IMR-90 (cell line): ENCODE measurements around the gene PTPRG. TPM values are rescaled to one million over a fixed set of nuclear protein-coding genes. Genes with fewer than 3 reads are reported as not detected.

ENCODE experiments used
- ATAC-seq: fragments of 200-7000 bp; cut with Tn5 transposase; 2 replicates; pipeline ENCODE4 v1.9.1; 2020; ENCODE audit warnings: low read depth, mild to moderate bottlenecking, moderate library complexity
- BruUV-seq: library from RNA; stranded (reverse); fragments of 400-500 nt; replicated peaks from 2 replicates; lab custom pipeline; 2021; lab: Mats Ljungman, UMichigan
- CTCF ChIA-PET: fragments of 300-600 bp; formaldehyde crosslinking; extraction: SDS; loops from one replicate; lab custom pipeline; 2021; ENCODE audit warnings: antibody characterized with exemption; lab: Yijun Ruan, JAX
- POLR2A ChIA-PET: fragments of 300-600 bp; sonication (Branson Sonifier 250); formaldehyde crosslinking; loops from one replicate; lab custom pipeline; 2022; ENCODE audit warnings: antibody characterized with exemption; ENCODE audit not compliant: unreplicated experiment; lab: Charles Lee
- DNase-seq: peaks from one replicate; pipeline ENCODE4 v3.0.0; 2013
- H2AFZ ChIP-seq: replicated peaks from 2 replicates; pipeline ENCODE3; 2013; ENCODE audit warnings: low read length, mild to moderate bottlenecking; ENCODE audit not compliant: poor library complexity
- H2AK5ac ChIP-seq: 2 replicates; pipeline ENCODE4 v1.6.1; 2013; ENCODE audit warnings: low read depth, low read length, inconsistent platforms
- H2AK9ac ChIP-seq: replicated peaks from 2 replicates; pipeline ENCODE3; 2013; ENCODE audit warnings: mild to moderate bottlenecking, low read depth, low read length, moderate library complexity; ENCODE audit not compliant: poor library complexity
- H2BK120ac ChIP-seq: 2 replicates; pipeline ENCODE4 v1.6.1; 2013; ENCODE audit warnings: low read depth, low read length, inconsistent platforms
- H2BK15ac ChIP-seq: 3 replicates; pipeline ENCODE4 v1.6.1; 2013; ENCODE audit warnings: low read depth, low read length, inconsistent platforms
- H2BK20ac ChIP-seq: 2 replicates; pipeline ENCODE4 v1.6.1; 2013; ENCODE audit warnings: low read depth, mild to moderate bottlenecking, inconsistent platforms, low read length, moderate library complexity
- H2BK5ac ChIP-seq: 2 replicates; pipeline ENCODE4 v1.6.1; 2013; ENCODE audit warnings: mild to moderate bottlenecking, low read depth, low read length, inconsistent platforms; ENCODE audit not compliant: poor library complexity, severe bottlenecking
- H3K14ac ChIP-seq: replicated peaks from 2 replicates; pipeline ENCODE4 v1.6.1; 2013; ENCODE audit warnings: low read depth, low read length, inconsistent platforms
- H3K18ac ChIP-seq: 2 replicates; pipeline ENCODE4 v1.6.1; 2013; ENCODE audit warnings: low read depth, low read length, control low read depth
- H3K23ac ChIP-seq: 2 replicates; pipeline ENCODE4 v1.6.1; 2013; ENCODE audit warnings: low read depth, low read length, inconsistent platforms
- H3K27ac ChIP-seq: 2 replicates; pipeline ENCODE4 v1.5.1; 2013; ENCODE audit warnings: mild to moderate bottlenecking, control low read depth, low read length; ENCODE audit not compliant: insufficient read depth
- H3K27me3 ChIP-seq: 2 replicates; pipeline ENCODE4 v1.6.1; 2013; ENCODE audit warnings: low read length; ENCODE audit not compliant: control insufficient read depth, insufficient read depth
- H3K36me3 ChIP-seq: 2 replicates; pipeline ENCODE4 v1.6.1; 2013; ENCODE audit warnings: low read length, mixed read lengths; ENCODE audit not compliant: control insufficient read depth, insufficient read depth
- H3K4ac ChIP-seq: 2 replicates; pipeline ENCODE4 v1.6.1; 2013; ENCODE audit warnings: low read depth, low read length, inconsistent platforms
- H3K4me1 ChIP-seq: 2 replicates; pipeline ENCODE4 v1.6.1; 2013; ENCODE audit warnings: low read length, mixed read lengths; ENCODE audit not compliant: control insufficient read depth, insufficient read depth
- H3K4me2 ChIP-seq: 2 replicates; pipeline ENCODE4 v1.6.1; 2013; ENCODE audit warnings: low read depth, mild to moderate bottlenecking, control low read depth, low read length, moderate library complexity
- H3K4me3 ChIP-seq: 2 replicates; pipeline ENCODE4 v1.5.1; 2013; ENCODE audit warnings: low read depth, mild to moderate bottlenecking, control low read depth, low read length, moderate library complexity; ENCODE audit not compliant: insufficient read depth
- H3K56ac ChIP-seq: 2 replicates; pipeline ENCODE4 v1.6.1; 2013; ENCODE audit warnings: low read length, inconsistent platforms; ENCODE audit not compliant: insufficient read depth; ENCODE audit errors: extremely low read depth
- H3K79me1 ChIP-seq, 2 experiments: 2 replicates each; pipeline ENCODE4 v1.6.1; 2013; ENCODE audit warnings: low read length in 2 of 2, inconsistent platforms in 1 of 2, low read depth in 1 of 2
- H3K9ac ChIP-seq: 2 replicates; pipeline ENCODE4 v1.6.1; 2013; ENCODE audit warnings: low read depth, low read length, control low read depth
- H3K9me1 ChIP-seq: 2 replicates; pipeline ENCODE4 v1.6.1; 2013; ENCODE audit warnings: low read length, inconsistent platforms; ENCODE audit not compliant: insufficient read depth
- H3K9me3 ChIP-seq: 2 replicates; pipeline ENCODE4 v1.6.1; 2013; ENCODE audit warnings: low read length; ENCODE audit not compliant: control insufficient read depth, insufficient read depth
- H4K20me1 ChIP-seq: 2 replicates; pipeline ENCODE4 v1.6.1; 2013; ENCODE audit warnings: low read length, inconsistent platforms; ENCODE audit not compliant: insufficient read depth
- H4K5ac ChIP-seq: 2 replicates; pipeline ENCODE4 v1.6.1; 2013; ENCODE audit warnings: mild to moderate bottlenecking, low read depth, low read length, control low read depth
- H4K8ac ChIP-seq, 2 experiments: 2 replicates each; pipeline ENCODE4 v1.6.1; 2013; ENCODE audit warnings: low read depth in 2 of 2, low read length in 2 of 2, control low read depth in 1 of 2, inconsistent platforms in 1 of 2
- H4K91ac ChIP-seq: 2 replicates; pipeline ENCODE4 v1.6.1; 2013; ENCODE audit warnings: low read depth, low read length, inconsistent platforms; ENCODE audit not compliant: insufficient read depth
- BHLHE40 ChIP-seq: fragments of 150-350 bp; IDR thresholded peaks from 2 replicates; pipeline ENCODE4 v1.6.1; 2016; ENCODE audit warnings: mild to moderate bottlenecking, low read depth, low read length
- CEBPB ChIP-seq: IDR thresholded peaks from 2 replicates; pipeline ENCODE4 v1.6.1; 2012; ENCODE audit warnings: low read depth, low read length, improper control_type of control experiment
- CHD1 ChIP-seq: IDR thresholded peaks from 2 replicates; pipeline ENCODE4 v1.6.1; 2012; ENCODE audit warnings: low read depth, low read length, improper control_type of control experiment
- FOS ChIP-seq: fragments of 150-350 bp; IDR thresholded peaks from 2 replicates; pipeline ENCODE4 v1.6.1; 2016; ENCODE audit warnings: low read depth, low read length
- MAFK ChIP-seq: IDR thresholded peaks from 2 replicates; pipeline ENCODE4 v1.6.1; 2012; ENCODE audit warnings: low read depth, low read length, improper control_type of control experiment
- MAZ ChIP-seq: IDR thresholded peaks from 2 replicates; pipeline ENCODE4 v1.6.1; 2012; ENCODE audit warnings: low read depth, mild to moderate bottlenecking, low read length, improper control_type of control experiment, moderate library complexity, borderline replicate concordance
- MXI1 ChIP-seq: IDR thresholded peaks from 2 replicates; pipeline ENCODE4 v1.6.1; 2012; ENCODE audit warnings: low read depth, mild to moderate bottlenecking, low read length, moderate library complexity, borderline replicate concordance
- NFE2L2 ChIP-seq: fragments of 150-350 bp; IDR thresholded peaks from 2 replicates; pipeline ENCODE4 v1.6.1; 2016; ENCODE audit warnings: low read depth, mild to moderate bottlenecking, low read length
- POLR2A ChIP-seq: IDR thresholded peaks from 2 replicates; pipeline ENCODE4 v1.6.1; 2012; ENCODE audit warnings: mild to moderate bottlenecking, low read depth, low read length
- RAD21 ChIP-seq: IDR thresholded peaks from 2 replicates; pipeline ENCODE4 v1.6.1; 2012; ENCODE audit warnings: low read length, improper control_type of control experiment
- RCOR1 ChIP-seq: IDR thresholded peaks from 2 replicates; pipeline ENCODE4 v1.6.1; 2012; ENCODE audit warnings: mild to moderate bottlenecking, low read length, improper control_type of control experiment; ENCODE audit not compliant: insufficient replicate concordance
- RFX5 ChIP-seq: IDR thresholded peaks from 2 replicates; pipeline ENCODE4 v1.8.0; 2012; ENCODE audit warnings: low read depth, mild to moderate bottlenecking, low read length, moderate library complexity
- SMC3 ChIP-seq: fragments of 150-350 bp; IDR thresholded peaks from 2 replicates; pipeline ENCODE4 v1.6.1; 2016; ENCODE audit warnings: low read depth, mild to moderate bottlenecking, antibody characterized with exemption, low read length, moderate library complexity
- dilution Hi-C: fragments of 300-500 bp; cut with HindIII; formaldehyde crosslinking; loops from one replicate; pipeline ENCODE4 v1.14.3; 2018; ENCODE audit warnings: low sequenced_read_pairs; ENCODE audit not compliant: unreplicated experiment
- in situ Hi-C: fragments of 300-500 bp; cut with MboI; formaldehyde crosslinking; loops from 3 replicates; pipeline ENCODE4 v1.14.3; 2019; ENCODE audit warnings: low sequenced_read_pairs, inconsistent platforms, mixed read lengths
- intact Hi-C: fragments of 100-400 bp; cut with micrococcal nuclease; formaldehyde crosslinking; loops from 2 replicates; pipeline ENCODE4 v1.10.0; 2022
- polyA plus RNA-seq, 3 experiments: library from polyadenylated mRNA; depleted of rRNA; stranded (reverse); fragments of >200 nt; gene quantifications; 2 replicates each; pipeline ENCODE4 v1.2.3, GENCODE V29; 2012; ENCODE audit warnings: low replicate concordance in 1 of 3
- total RNA-seq: library from RNA; depleted of rRNA; stranded (reverse); fragments of >200 nt; gene quantifications from 2 replicates; pipeline ENCODE4 v1.2.3, GENCODE V29; 2012
- TF ChIP-seq, protein P1 (sequence below): fragments of 150-350 bp; IDR thresholded peaks from 2 replicates; pipeline ENCODE4 v1.6.1; 2017; ENCODE audit warnings: mild to moderate bottlenecking, antibody characterized with exemption, low read length, low read depth
- TF ChIP-seq, protein P2 (sequence below): conservative IDR thresholded peaks from 2 replicates; pipeline ENCODE4 v1.5.1; 2012; ENCODE audit warnings: mild to moderate bottlenecking, low read depth, low read length, improper control_type of control experiment
- TF ChIP-seq, protein P3 (sequence below): fragments of 150-350 bp; IDR thresholded peaks from 2 replicates; pipeline ENCODE4 v1.6.1; 2016; ENCODE audit warnings: low read depth, mild to moderate bottlenecking, low read length, moderate library complexity, borderline replicate concordance

PTPRG gene
- total and polyA plus RNA-seq, 2 of the 4 experiments (the other 2 are of a cell fraction) = 7.7 to 31.0 TPM

DNA sequence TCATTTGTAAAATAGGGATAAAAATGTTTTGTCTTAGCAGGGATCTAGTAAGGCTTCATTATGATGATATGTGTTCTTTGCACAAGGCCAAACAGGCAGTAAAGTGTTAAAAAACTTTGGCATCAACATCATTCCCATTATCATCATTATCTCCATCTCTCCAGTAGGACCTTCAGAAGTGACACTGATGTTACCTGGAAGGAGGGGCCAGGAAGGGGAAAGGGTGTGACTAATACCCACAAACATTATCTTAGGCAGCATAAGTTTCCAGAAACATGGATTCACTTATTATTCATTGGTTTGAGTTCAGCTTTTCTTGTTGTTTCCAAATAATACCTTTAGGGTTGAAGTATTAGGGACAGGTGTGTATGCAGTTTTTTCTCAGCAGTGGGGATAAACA lies 399.6 kb downstream of the PTPRG start:
- no peaks in the 10 kb centered on the region for H3K27me3 ChIP-seq
- H2AK5ac ChIP-seq = no peak overlapping the region
- no peak overlapping the region for H3K14ac ChIP-seq
- ATAC-seq (no peak), DNase-seq (no peak)
- H3K23ac ChIP-seq = no peak overlapping the region
- H4K5ac ChIP-seq = no peak overlapping the region
- no peak overlapping the region for H3K4ac ChIP-seq
- no peaks in the 10 kb centered on the region for H3K36me3 ChIP-seq
- dilution Hi-C loops = no loop called here
- ChIA-PET POLR2A (no interaction called here), CTCF (no interaction called here)
- no peak overlapping the region for H3K4me3 ChIP-seq
- H3K9ac ChIP-seq = no peak overlapping the region
- no peak overlapping the region for H4K8ac ChIP-seq
- no peak overlapping the region for H4K91ac ChIP-seq
- H2BK120ac ChIP-seq = no peak overlapping the region
- no peak overlapping the region for H2AK9ac ChIP-seq
- no peak overlapping the region for H2BK20ac ChIP-seq
- H4K20me1 ChIP-seq = peaks cover 16% of the 10 kb centered on the region; the same call in 1 of the 2 replicates
- no peak overlapping the region for H2BK15ac ChIP-seq
- in situ Hi-C loops = no loop called here
- TF ChIP-seq NFE2L2 (no peak), RCOR1 (no peak), CHD1 (no peak), BHLHE40 (no peak), SMC3 (no peak), POLR2A (no peak), MAFK (no peak), MXI1 (no peak), CEBPB (no peak), FOS (no peak), MAZ (no peak), RAD21 (no peak), RFX5 (no peak)
- TF ChIP-seq, protein P1, sequence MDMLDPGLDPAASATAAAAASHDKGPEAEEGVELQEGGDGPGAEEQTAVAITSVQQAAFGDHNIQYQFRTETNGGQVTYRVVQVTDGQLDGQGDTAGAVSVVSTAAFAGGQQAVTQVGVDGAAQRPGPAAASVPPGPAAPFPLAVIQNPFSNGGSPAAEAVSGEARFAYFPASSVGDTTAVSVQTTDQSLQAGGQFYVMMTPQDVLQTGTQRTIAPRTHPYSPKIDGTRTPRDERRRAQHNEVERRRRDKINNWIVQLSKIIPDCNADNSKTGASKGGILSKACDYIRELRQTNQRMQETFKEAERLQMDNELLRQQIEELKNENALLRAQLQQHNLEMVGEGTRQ = no peak
- TF ChIP-seq, protein P2, sequence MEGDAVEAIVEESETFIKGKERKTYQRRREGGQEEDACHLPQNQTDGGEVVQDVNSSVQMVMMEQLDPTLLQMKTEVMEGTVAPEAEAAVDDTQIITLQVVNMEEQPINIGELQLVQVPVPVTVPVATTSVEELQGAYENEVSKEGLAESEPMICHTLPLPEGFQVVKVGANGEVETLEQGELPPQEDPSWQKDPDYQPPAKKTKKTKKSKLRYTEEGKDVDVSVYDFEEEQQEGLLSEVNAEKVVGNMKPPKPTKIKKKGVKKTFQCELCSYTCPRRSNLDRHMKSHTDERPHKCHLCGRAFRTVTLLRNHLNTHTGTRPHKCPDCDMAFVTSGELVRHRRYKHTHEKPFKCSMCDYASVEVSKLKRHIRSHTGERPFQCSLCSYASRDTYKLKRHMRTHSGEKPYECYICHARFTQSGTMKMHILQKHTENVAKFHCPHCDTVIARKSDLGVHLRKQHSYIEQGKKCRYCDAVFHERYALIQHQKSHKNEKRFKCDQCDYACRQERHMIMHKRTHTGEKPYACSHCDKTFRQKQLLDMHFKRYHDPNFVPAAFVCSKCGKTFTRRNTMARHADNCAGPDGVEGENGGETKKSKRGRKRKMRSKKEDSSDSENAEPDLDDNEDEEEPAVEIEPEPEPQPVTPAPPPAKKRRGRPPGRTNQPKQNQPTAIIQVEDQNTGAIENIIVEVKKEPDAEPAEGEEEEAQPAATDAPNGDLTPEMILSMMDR = no peak
- TF ChIP-seq, protein P3, sequence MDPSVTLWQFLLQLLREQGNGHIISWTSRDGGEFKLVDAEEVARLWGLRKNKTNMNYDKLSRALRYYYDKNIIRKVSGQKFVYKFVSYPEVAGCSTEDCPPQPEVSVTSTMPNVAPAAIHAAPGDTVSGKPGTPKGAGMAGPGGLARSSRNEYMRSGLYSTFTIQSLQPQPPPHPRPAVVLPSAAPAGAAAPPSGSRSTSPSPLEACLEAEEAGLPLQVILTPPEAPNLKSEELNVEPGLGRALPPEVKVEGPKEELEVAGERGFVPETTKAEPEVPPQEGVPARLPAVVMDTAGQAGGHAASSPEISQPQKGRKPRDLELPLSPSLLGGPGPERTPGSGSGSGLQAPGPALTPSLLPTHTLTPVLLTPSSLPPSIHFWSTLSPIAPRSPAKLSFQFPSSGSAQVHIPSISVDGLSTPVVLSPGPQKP = no peak
- peaks cover 6% of the 10 kb centered on the region for H3K4me1 ChIP-seq
- no peak overlapping the region for H3K56ac ChIP-seq
- peaks cover 13% of the 10 kb centered on the region for H3K9me1 ChIP-seq
- H3K27ac ChIP-seq = no peak overlapping the region
- H3K9me3 ChIP-seq = no peaks in the 10 kb centered on the region
- intact Hi-C loops = no loop called here
- H3K79me1 ChIP-seq = peaks cover 28 to 58% of the 10 kb centered on the region in 2 experiments
- no peak overlapping the region for H2AFZ ChIP-seq
- no peak overlapping the region for H3K18ac ChIP-seq
- H2BK5ac ChIP-seq = no peak overlapping the region
- H3K4me2 ChIP-seq = no peak overlapping the region
- no TSS peak for BruUV-seq
